Measurements from ENCODE around the gene PLP2. TPM values are rescaled to one million over a fixed set of nuclear protein-coding genes. Genes with fewer than 3 reads are reported as not detected.
"Not testable (repeated sequence)": the region's sequence is repeated elsewhere in the genome, so short reads cannot be mapped to it uniquely, and the experiment has no call there.

PLP2 gene
- total and polyA plus RNA-seq, 3 donors from 2014 or later, result 19.0 to 61.6 (median 21.4) TPM

DNA sequence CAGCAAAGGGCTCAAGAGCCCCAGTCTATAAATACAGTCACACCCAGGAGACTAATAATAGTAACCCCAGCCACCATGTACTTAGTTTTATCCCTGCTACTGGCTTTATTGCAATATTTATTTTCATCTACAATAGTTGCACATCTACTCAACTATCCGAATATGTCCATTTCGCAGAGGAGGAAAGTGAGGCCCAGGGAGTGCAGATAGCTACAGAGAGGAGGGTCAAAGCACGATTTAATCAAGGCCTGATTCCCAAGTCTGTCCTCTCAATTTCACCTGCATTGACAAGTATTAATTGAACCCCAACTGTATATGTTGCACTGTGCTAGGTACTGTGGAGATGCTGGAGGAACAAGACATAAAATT is 4.0 kb upstream of the PLP2 start:
- H3K27me3 ChIP-seq, result no peaks in the 10 kb centered on the region
- H3K4me3 ChIP-seq, result no peak overlapping the region
- DNase-seq, result no peak
- no peaks in the 10 kb centered on the region for H3K4me1 ChIP-seq
- WGBS, 2 donors, result 77 to 89% methylated on average over 3 of the region's 3 CpGs
- TF ChIP-seq, protein P1, sequence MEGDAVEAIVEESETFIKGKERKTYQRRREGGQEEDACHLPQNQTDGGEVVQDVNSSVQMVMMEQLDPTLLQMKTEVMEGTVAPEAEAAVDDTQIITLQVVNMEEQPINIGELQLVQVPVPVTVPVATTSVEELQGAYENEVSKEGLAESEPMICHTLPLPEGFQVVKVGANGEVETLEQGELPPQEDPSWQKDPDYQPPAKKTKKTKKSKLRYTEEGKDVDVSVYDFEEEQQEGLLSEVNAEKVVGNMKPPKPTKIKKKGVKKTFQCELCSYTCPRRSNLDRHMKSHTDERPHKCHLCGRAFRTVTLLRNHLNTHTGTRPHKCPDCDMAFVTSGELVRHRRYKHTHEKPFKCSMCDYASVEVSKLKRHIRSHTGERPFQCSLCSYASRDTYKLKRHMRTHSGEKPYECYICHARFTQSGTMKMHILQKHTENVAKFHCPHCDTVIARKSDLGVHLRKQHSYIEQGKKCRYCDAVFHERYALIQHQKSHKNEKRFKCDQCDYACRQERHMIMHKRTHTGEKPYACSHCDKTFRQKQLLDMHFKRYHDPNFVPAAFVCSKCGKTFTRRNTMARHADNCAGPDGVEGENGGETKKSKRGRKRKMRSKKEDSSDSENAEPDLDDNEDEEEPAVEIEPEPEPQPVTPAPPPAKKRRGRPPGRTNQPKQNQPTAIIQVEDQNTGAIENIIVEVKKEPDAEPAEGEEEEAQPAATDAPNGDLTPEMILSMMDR (IDR thresholded peaks at IDR 0.05), result no peak
- TF ChIP-seq POLR2A (IDR thresholded peaks at IDR 0.05), result no peak
- intact Hi-C loops (cut with DNase I; ENCODE audit: low total_unique reads), result no loop called here
- peak overlapping the region; percentile 70 to 79 for H3K27ac ChIP-seq
- no peaks in the 10 kb centered on the region for H3K9me3 ChIP-seq
- H3K36me3 ChIP-seq (ENCODE audit: low read depth, missing control alignments), result no peaks in the 10 kb centered on the region

DNA sequence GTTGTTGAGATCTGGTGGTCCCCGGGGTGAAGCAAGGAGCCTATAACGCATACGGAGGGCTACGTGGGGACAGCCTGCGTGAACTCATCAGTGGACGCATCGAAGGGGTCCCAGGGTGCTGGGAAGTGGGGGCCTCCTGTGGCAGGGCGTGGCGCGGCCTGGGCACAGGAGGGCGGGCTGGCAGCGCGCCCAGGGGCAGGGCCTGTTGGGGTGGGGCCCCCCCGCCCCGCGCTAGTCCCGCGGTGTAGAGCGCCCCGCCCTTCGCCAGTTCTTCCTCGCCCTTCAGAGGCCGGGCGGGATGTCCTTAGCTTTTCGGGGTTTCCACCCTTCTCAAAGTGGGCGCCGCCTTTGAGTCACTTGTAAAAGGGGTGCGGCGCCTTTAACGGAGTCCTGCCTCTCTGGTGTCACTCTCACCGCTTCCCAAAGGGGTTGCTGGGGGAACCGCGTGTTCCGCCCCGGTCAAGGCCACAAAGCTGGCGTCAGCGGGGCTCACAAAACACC is 632 bp downstream of the PLP2 start:
- 0% methylated on average over 7 to 16 of the region's 37 CpGs for WGBS, 2 donors
- Histone ChIP-seq H3K36me3 (ENCODE audit: low read depth, missing control alignments) (no peaks in the 10 kb centered on the region), H3K27me3 (no peaks in the 10 kb centered on the region), H3K4me3 (peak overlapping the region; percentile 48 to 64), H3K27ac (peak overlapping the region; percentile 72 to 83), H3K9me3 (no peaks in the 10 kb centered on the region), H3K4me1 (no peaks in the 10 kb centered on the region)
- intact Hi-C loops (cut with DNase I; ENCODE audit: low total_unique reads), result no loop called here
- DNase-seq, result peak; percentile 82
- TF ChIP-seq, protein P1 (IDR thresholded peaks at IDR 0.05), result no peak
- no peak for TF ChIP-seq POLR2A (IDR thresholded peaks at IDR 0.05)

DNA sequence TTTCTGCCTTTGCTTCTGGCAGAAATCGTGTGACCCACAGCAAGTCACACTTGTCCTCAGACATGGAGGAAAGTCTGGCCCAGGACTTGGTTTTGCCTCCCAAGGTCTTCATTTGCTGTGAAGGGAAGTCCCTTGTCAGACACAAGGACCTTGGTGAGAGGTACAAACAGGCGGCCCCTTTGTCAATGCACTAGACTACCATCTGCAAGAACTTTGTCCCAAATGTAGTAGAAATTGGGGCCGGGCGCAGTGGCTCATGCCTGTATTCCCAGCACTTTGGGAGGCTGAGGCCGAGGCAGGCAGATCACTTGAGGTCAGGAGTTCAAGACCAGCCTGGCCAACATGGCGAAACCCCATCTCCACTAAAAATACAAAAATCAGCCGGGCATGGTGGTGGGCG is 1.8 kb downstream of the PLP2 start:
- H3K9me3 ChIP-seq; H3K27me3 ChIP-seq; DNase-seq; H3K27ac ChIP-seq; H3K4me1 ChIP-seq; intact Hi-C loops (cut with DNase I; ENCODE audit: low total_unique reads); H3K36me3 ChIP-seq (ENCODE audit: low read depth, missing control alignments); H3K4me3 ChIP-seq: not testable (repeated sequence)
- WGBS, 2 donors, result 92% methylated on average over 7 of the region's 8 CpGs; no CpG with 5 or more reads in 1 of the 2 donors

DNA sequence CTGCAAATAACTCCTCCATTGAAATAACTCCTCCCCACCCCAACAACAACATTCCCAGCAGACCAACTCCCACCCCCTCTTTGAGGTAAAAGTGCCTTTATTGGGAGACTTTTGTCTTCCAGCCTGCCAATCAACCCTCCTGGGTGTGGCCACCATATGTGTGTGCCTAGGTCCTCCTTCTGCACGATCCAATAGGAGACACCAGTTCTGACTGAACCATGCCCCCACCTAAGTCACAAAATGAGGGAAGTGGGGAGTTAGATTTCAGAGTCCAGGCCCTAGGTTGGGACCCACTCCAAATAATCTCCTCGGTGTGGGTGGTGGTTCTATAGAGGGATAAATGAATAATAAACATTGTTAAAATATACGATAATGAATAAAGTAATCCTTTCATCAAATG is 3.0 kb downstream of the PLP2 start:
- WGBS, 2 donors, result 64 to 70% methylated on average over 3 of the region's 3 CpGs
- Histone ChIP-seq H3K4me3 (no peak overlapping the region), H3K9me3 (no peaks in the 10 kb centered on the region), H3K27ac (no peak overlapping the region), H3K27me3 (no peaks in the 10 kb centered on the region), H3K36me3 (ENCODE audit: low read depth, missing control alignments) (no peaks in the 10 kb centered on the region), H3K4me1 (no peaks in the 10 kb centered on the region)
- no peak for DNase-seq
- TF ChIP-seq, protein P1 (IDR thresholded peaks at IDR 0.05), result no peak
- TF ChIP-seq POLR2A (IDR thresholded peaks at IDR 0.05), result no peak
- intact Hi-C loops (cut with DNase I; ENCODE audit: low total_unique reads), result no loop called here

DNA sequence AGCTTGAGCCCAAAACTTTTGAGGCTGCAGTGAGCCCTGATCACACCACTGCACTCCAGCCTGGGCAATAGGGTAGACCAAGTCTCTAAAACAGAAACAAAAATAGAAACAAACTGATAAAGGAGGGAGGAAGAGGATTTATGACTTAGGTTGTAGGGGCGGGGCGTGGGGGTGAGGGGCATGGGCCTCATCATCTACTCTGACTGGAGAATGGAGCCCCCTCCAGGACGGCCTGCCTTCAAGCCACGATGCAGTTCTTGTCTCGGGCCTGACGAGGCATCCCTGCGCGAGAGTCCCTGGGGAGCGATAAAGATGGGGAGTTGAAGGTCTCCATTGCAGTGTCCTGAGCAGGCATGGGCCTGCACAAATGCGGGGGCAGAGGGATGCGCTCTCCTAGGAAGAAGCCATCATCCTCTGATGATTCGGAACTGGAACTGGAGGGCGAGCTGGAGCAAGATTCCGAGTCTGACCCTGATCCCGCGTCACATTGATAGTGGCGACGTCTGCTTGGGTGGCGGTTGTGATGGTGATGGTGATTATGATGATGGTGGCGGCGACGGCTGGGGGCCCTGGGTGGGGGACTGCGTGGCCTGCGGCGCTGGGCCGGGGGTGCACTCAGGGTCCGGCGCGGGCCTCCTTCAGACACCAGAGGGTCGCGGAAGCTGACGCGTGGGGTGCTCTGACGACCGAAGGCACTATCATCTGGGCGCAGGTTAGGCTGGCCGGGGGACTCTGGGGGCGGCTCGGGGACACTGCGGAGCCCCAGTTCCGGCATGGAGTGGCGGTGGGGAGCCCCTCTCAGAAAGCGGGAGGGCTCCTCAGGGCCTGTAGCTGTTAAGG is 4.0 kb downstream of the PLP2 start:
- Histone ChIP-seq H3K36me3 (ENCODE audit: low read depth, missing control alignments) (no peaks in the 10 kb centered on the region), H3K27me3 (no peaks in the 10 kb centered on the region), H3K9me3 (no peaks in the 10 kb centered on the region), H3K4me3 (no peak overlapping the region), H3K27ac (no peak overlapping the region), H3K4me1 (no peaks in the 10 kb centered on the region)
- WGBS, 2 donors, result 65% methylated on average over 28 of the region's 43 CpGs; no CpG with 5 or more reads in 1 of the 2 donors
- no peak for TF ChIP-seq POLR2A (IDR thresholded peaks at IDR 0.05)
- DNase-seq, result no peak
- intact Hi-C loops (cut with DNase I; ENCODE audit: low total_unique reads), result no loop called here
